ENCODE data around the gene SEC11C. TPM values are rescaled to one million over a fixed set of nuclear protein-coding genes. Genes with fewer than 3 reads are reported as not detected.

Gene SEC11C
- total and polyA plus RNA-seq, 8 donors = 64.4 to 104 (median 94.0) TPM

DNA sequence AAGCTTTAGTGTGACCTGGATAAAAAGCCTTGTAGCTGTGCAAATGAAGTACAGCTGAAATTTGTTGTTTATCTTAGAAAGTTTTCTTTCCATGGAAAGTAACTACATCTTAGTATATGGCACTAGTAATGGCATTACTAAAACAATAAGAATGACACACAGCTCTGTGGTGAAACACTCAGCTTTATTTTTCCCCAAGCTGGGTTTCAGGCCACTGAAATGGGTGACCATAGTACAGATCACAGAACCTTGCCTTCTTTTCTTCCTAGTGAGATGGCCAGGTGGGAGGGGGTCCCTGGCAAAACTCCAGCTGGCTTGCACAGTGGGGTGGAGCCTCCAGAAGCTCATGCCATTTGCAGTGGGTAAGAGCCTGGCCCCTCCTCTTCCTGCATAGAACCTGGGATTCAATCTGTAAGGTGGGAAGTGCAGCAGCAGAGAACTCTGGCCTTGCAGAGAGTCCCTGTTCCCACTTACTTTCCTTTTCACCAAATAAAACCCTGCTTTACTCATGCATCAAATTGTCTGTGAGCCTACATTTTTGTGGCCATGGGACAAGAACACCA lies 62.7 kb downstream of the SEC11C start:
- Histone ChIP-seq H3K9me3 (no peaks in the 10 kb centered on the region), H3K27me3 (peaks cover 0 to 3% of the 10 kb centered on the region in 2 donors), H3K27ac (no peak overlapping the region), H3K4me3 (no peak overlapping the region), H3K36me3 (no peaks in the 10 kb centered on the region), H3K4me1 (no peaks in the 10 kb centered on the region)
- DNase-seq (no peak), ATAC-seq (no peak)
- intact Hi-C loops (cut with DNase I) = no loop called here
- TF ChIP-seq, protein P1, sequence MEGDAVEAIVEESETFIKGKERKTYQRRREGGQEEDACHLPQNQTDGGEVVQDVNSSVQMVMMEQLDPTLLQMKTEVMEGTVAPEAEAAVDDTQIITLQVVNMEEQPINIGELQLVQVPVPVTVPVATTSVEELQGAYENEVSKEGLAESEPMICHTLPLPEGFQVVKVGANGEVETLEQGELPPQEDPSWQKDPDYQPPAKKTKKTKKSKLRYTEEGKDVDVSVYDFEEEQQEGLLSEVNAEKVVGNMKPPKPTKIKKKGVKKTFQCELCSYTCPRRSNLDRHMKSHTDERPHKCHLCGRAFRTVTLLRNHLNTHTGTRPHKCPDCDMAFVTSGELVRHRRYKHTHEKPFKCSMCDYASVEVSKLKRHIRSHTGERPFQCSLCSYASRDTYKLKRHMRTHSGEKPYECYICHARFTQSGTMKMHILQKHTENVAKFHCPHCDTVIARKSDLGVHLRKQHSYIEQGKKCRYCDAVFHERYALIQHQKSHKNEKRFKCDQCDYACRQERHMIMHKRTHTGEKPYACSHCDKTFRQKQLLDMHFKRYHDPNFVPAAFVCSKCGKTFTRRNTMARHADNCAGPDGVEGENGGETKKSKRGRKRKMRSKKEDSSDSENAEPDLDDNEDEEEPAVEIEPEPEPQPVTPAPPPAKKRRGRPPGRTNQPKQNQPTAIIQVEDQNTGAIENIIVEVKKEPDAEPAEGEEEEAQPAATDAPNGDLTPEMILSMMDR (IDR thresholded peaks at IDR 0.05) = no peak

- Histone ChIP-seq H3K9me3 (no peaks in the 10 kb centered on the region), H3K27me3 (peaks cover 0 to 3% of the 10 kb centered on the region in 2 donors), H3K4me3 (no peak overlapping the region), H3K36me3 (no peaks in the 10 kb centered on the region), H3K27ac (no peak overlapping the region), H3K4me1 (no peaks in the 10 kb centered on the region)
- ATAC-seq (no peak), DNase-seq (no peak)
- intact Hi-C loops (cut with DNase I) = no loop called here
- TF ChIP-seq, protein P1 (IDR thresholded peaks at IDR 0.05) = no peak
These were observed 67.8 kb downstream of the SEC11C start for GRCh38 chr18:59207506-59207905.

Other genes with a start within 250 kb of the SEC11C start
- gene GRP, start 80.3 kb downstream of the SEC11C start, total RNA-seq = 1 to 10 TPM in 1 of 2 donors, under 1 TPM in 1; 0.67 to 1.4 TPM
- gene GRP, start 80.3 kb downstream of the SEC11C start, polyA plus RNA-seq (ENCODE audit: insufficient read length in 6 of 6) = 10 to 100 TPM; 51.3 to 75.8 (median 61.0) TPM
- not detected for gene RAX, start 133.6 kb downstream of the SEC11C start, total RNA-seq
- gene RAX, start 133.6 kb downstream of the SEC11C start, polyA plus RNA-seq (ENCODE audit: insufficient read length in 6 of 6) = not detected
- not detected for gene CPLX4, start 178.8 kb downstream of the SEC11C start, total RNA-seq
- not detected for gene CPLX4, start 178.8 kb downstream of the SEC11C start, polyA plus RNA-seq (ENCODE audit: insufficient read length in 6 of 6)
- gene LMAN1, start 219.4 kb downstream of the SEC11C start, total RNA-seq = 100 to 1,000 TPM in 1 of 2 donors, 10 to 100 TPM in 1; 93.1 to 105 TPM
- gene LMAN1, start 219.4 kb downstream of the SEC11C start, polyA plus RNA-seq (ENCODE audit: insufficient read length in 6 of 6) = 100 to 1,000 TPM in 3 of 6 donors, 10 to 100 TPM in 3; 88.5 to 112 (median 98.8) TPM